Type B pancreatic cell (in vitro differentiated cells): ENCODE data around the gene CSH2. TPM values are rescaled to one million over a fixed set of nuclear protein-coding genes. Genes with fewer than 3 reads are reported as not detected.
"Not testable (repeated sequence)": the region's sequence is repeated elsewhere in the genome, so short reads cannot be mapped to it uniquely, and the experiment has no call there.

Source experiments
- DNase-seq: peaks from one replicate; pipeline ENCODE4 v3.0.0; 2021; ENCODE audit warnings: mixed read lengths; ENCODE audit not compliant: unreplicated experiment; ENCODE audit errors: extremely low spot score
- H3K27ac Mint-ChIP-seq: 2 replicates; pipeline ENCODE4 v1.8.0; 2021; ENCODE audit warnings: mild to moderate bottlenecking, mixed read lengths
- H3K27me3 Mint-ChIP-seq: 2 replicates; pipeline ENCODE4 v1.8.0; 2021; ENCODE audit warnings: mixed read lengths
- H3K36me3 Mint-ChIP-seq: 2 replicates; pipeline ENCODE4 v1.8.0; 2021; ENCODE audit warnings: mixed read lengths
- H3K4me1 Mint-ChIP-seq: one replicate; pipeline ENCODE4 v1.8.0; 2021; ENCODE audit warnings: mixed read lengths; ENCODE audit not compliant: unreplicated experiment
- H3K4me3 Mint-ChIP-seq: 2 replicates; pipeline ENCODE4 v1.8.0; 2021; ENCODE audit warnings: mild to moderate bottlenecking, mixed read lengths
- H3K9me3 Mint-ChIP-seq: 2 replicates; pipeline ENCODE4 v1.8.0; 2021; ENCODE audit warnings: mixed read lengths
- total RNA-seq: library from RNA; stranded (reverse); gene quantifications from 2 replicates; pipeline ENCODE4 v1.2.1, GENCODE V29; 2021; ENCODE audit warnings: low replicate concordance
- TF ChIP-seq, protein P1 (sequence below): fragments of 200-600 bp; sonication (generic); conservative IDR thresholded peaks from 2 replicates; pipeline ENCODE4 v1.5.0; 2021; ENCODE audit warnings: antibody characterized with exemption, mild to moderate bottlenecking

The CSH2 gene
- total RNA-seq, 1 donor from 2014 or later = not detected

DNA sequence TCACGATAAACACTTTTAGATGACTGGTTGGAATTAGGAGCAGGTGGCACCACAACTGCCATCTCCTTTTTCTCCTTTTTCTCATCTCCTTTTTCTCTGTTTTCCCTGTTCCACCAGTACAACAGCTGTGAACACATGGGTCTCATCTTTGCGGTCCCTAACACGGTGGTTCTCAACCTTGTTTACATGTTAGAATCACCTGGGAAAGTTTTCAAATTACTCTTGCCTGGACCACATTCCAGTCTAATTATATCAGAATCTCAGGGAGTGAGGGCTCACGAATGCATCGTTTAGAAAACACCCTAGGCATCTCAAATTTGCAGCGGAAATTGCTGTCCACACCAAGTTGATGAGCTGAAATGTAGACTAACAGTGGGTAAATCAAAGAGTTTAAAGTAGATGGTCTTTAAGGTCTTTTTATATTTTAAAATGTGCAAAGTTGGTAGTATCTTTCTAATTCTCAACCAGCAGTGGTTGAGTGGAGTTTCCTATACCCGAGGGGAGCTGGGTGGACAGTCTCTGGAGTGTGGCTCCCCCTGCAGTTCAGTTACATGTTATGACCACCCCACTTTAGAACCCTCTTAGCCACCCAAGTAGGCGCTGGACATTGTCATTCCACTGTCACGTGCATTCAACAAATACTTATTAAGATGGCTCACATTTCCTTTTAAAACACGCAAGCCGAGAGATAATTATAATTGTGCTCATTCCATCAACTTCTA, 19.0 kb upstream of the CSH2 start:
- TF ChIP-seq, protein P1, sequence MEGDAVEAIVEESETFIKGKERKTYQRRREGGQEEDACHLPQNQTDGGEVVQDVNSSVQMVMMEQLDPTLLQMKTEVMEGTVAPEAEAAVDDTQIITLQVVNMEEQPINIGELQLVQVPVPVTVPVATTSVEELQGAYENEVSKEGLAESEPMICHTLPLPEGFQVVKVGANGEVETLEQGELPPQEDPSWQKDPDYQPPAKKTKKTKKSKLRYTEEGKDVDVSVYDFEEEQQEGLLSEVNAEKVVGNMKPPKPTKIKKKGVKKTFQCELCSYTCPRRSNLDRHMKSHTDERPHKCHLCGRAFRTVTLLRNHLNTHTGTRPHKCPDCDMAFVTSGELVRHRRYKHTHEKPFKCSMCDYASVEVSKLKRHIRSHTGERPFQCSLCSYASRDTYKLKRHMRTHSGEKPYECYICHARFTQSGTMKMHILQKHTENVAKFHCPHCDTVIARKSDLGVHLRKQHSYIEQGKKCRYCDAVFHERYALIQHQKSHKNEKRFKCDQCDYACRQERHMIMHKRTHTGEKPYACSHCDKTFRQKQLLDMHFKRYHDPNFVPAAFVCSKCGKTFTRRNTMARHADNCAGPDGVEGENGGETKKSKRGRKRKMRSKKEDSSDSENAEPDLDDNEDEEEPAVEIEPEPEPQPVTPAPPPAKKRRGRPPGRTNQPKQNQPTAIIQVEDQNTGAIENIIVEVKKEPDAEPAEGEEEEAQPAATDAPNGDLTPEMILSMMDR = peak; percentile 62

DNA sequence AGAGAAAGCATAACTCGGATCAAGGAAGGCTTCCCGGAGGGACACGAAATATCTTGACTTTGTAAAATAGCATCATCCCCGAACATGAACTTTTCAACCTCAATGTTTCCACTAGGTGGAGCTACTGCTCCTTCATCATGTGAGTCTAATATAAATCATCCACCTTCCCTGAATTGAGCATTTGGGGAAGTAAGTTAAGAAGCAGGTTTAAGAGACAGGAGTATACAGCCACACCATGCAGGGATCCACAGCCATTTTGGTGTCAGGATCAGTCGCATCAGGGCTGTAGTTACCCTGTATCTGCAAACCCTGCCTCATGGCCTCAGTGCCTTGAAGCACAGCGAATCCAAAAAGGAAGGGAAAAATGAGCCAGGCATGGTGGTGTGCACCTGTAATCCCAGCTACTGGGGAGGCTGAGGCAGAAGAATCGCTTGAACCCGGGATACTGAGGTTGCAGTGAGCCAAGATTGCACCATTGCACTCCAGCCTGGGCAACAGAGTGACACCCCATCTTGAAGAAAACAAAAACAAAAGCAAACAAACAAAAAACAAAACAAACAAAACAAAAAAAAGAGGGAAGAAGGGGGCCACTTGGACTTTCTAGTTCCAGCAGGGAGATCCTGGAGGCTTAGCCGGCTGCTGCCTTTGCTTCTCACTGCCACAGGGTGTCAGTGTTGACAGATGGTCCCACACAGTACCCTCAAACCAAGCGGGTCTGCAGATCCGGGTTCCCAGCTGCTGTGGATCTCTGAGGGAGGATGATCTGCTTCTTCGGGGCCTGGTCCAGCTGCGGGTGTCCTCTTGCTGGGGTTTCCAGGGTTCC, 15.8 kb upstream of the CSH2 start:
- DNase-seq, H3K4me1 Mint-ChIP-seq, H3K4me3 Mint-ChIP-seq, H3K36me3 Mint-ChIP-seq, H3K27ac Mint-ChIP-seq, H3K9me3 Mint-ChIP-seq: not testable (repeated sequence)
- H3K27me3 Mint-ChIP-seq = peaks cover 27% of the 10 kb centered on the region
- TF ChIP-seq, protein P1 = peak; percentile 68

More for the DNA sequence above, 19.0 kb upstream of the CSH2 start:
- not testable (repeated sequence) for H3K4me1 Mint-ChIP-seq, DNase-seq, H3K9me3 Mint-ChIP-seq, H3K36me3 Mint-ChIP-seq, H3K4me3 Mint-ChIP-seq, H3K27ac Mint-ChIP-seq
- H3K27me3 Mint-ChIP-seq = peaks cover 26% of the 10 kb centered on the region

DNA sequence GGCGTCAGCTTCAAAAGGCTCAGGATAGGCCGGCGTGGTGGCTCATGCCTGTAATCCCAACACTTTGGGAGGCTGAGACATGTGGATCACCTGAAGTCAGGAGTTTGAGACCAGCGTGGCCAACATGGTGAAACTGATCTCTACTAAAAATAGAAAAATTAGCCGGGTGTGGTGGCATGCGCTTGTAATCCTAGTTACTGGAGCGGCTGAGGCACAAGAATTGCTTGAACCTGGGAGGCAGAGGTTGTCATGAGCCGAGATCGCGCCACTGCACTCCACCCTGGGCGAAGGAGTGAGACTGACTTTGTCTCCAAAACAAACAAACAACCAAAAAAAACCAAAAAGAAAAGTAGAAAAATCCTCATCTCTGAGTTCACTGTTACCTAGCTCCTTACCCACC, 11.6 kb upstream of the CSH2 start:
- not testable (repeated sequence) for DNase-seq, H3K27ac Mint-ChIP-seq, H3K4me1 Mint-ChIP-seq, H3K36me3 Mint-ChIP-seq, H3K9me3 Mint-ChIP-seq, H3K4me3 Mint-ChIP-seq
- H3K27me3 Mint-ChIP-seq = peaks cover 15% of the 10 kb centered on the region

DNA sequence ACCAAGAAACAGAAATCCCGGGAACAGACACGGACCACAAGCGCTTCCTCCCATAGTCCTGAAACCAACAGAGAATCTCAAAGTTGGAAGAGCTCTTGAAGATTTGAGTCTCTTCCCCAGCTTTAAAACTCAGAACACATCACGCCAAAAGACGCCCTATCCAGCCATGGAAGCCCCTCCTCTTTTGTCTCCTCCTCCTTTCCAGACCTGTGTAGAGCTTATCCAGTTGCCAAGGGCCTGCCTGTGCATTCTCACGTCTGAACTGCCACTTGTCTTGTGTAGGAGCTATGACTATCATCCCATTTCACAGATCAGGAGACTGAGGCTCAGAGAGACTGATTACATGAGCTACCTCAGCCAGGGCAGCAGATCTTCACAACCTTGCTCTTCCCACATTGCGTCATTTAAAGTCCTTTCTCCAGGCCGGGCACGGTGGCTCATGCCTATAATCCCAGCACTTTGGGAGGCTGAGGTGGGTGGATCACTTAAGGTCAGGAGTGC, 9.2 kb upstream of the CSH2 start:
- not testable (repeated sequence) for H3K36me3 Mint-ChIP-seq, H3K27ac Mint-ChIP-seq, H3K4me1 Mint-ChIP-seq, H3K9me3 Mint-ChIP-seq, DNase-seq, H3K4me3 Mint-ChIP-seq
- H3K27me3 Mint-ChIP-seq = peaks cover 24% of the 10 kb centered on the region

DNA sequence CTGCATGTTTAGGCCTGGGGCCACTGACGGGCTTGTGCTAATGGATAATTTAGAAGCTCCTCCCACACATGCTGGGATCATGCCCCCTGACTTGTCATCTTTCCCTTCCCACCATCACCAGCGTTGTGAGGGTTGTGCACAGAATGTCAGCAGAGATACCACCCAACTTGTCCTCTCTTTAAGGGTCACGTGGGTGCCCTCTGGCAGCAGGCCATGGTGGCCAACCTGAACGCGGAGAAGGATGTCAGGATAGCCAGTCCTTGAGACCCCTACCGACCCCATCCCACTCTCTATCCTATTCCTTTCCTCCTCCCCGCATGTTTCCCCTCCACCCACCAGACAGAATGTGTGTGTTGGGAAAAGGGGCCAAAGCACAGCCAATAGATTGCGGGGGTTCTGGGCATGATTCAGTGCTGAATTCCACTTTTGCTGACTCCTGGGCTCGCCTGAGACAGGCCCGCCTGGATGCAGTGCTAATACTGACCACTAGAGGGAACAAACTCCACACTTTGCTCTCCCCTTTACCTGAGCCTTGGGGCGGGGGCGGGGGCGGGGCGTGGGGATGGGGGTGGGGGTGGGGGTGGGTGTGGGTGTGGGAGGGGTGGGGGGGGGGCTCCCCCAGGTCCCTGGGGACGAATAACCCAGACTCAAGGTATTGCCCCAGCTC, 8.6 kb upstream of the CSH2 start, which contains the start of gene GH2:
GH2 (minus strand) TSS at position 10 of the 667 bp plus-strand sequence. CDS start 143 bp downstream, outside the sequence.
- Mint-ChIP-seq H3K9me3 (no peaks in the 10 kb centered on the region), H3K4me1 (no peaks in the 10 kb centered on the region), H3K27ac (no peak within 1 kb of the TSS), H3K4me3 (no peak within 1 kb of the TSS), H3K36me3 (no peaks in the 10 kb centered on the region), H3K27me3 (peaks cover 20% of the 10 kb centered on the region)
- DNase-seq = no peak
- TF ChIP-seq, protein P1 = peak; percentile 69

DNA sequence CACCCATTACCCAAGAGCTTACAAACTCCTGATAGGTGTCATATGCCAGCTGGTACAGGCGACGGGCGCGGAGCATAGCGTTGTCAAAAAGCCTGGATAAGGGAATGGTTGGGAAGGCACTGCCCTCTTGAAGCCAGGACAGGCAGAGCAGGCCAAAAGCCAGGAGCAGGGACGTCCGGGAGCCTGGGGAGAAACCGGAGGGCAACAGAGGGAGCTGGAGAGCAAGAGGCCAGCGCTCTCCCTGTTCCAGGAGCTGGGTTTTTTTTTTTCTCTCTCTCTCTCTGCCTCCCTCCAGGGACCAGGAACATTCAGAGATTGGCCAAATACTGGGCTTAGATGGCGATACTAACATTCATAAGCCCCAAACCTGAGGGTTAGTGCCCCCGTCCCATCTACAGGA, 7.9 kb upstream of the CSH2 start:
- H3K4me3 Mint-ChIP-seq, H3K27ac Mint-ChIP-seq, H3K36me3 Mint-ChIP-seq, H3K9me3 Mint-ChIP-seq, H3K4me1 Mint-ChIP-seq, DNase-seq: not testable (repeated sequence)
- peaks cover 17% of the 10 kb centered on the region for H3K27me3 Mint-ChIP-seq
